Measurements from ENCODE around the gene BTBD1.

DNA sequence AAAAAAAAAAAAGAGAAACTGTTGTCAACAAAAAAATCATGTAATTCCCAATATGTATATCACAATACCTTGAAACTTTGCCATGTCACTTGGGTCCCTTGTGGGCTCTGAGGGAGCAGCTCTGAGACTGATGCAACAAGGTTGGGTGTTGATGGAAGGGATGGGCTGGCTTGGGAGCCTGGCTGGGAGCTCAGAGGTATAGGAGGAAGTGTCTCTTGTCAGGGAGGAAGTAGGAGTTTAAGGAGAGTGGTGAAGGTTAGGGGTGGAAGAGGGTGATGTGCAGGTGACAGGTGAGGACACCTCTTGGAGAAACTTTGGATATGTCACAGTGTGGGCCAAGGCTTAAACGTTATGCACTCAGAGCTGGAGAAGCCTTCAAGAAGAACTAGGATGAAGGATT is 38.4 kb upstream of the BTBD1 start:
- TF ChIP-seq GATA2 (IDR thresholded peaks at IDR 0.05; ENCODE audit: low read depth, low read length) (no peak), GATA3 (IDR thresholded peaks at IDR 0.05; ENCODE audit: low read depth, low read length) (no peak)
